Left renal pelvis (tissue), 4 donors: ENCODE measurements around the gene SLC38A3. TPM values are rescaled to one million over a fixed set of nuclear protein-coding genes. Genes with fewer than 3 reads are reported as not detected.

Source experiments
- DNase-seq, 4 donors: peaks; one replicate each; pipeline ENCODE4 v3.0.0-alpha.2; 2013; ENCODE audit warnings: low read depth in 4 of 4, low spot score in 3 of 4
- polyA plus RNA-seq, 4 donors: library from polyadenylated mRNA; unstranded; fragments of 120-200 nt; gene quantifications; one replicate each; pipeline ENCODE4 v1.2.1, GENCODE V29; 2013; ENCODE audit not compliant: insufficient read length in 4 of 4

Gene SLC38A3
- polyA plus RNA-seq, 4 donors: 3.2 to 7.1 (median 6.1) TPM

GRCh38 chr3:50263478-50264382 lies 58.7 kb downstream of the SLC38A3 start:
- DNase-seq: no peak

- peak; percentile 85 to 94 (median 90) for DNase-seq
Measured at GRCh38 chr3:50264383-50264963, 59.4 kb downstream of the SLC38A3 start.

GRCh38 chr3:50264964-50265485 lies 60.0 kb downstream of the SLC38A3 start:
- no peak for DNase-seq

GRCh38 chr3:50265571-50265970 lies 60.5 kb downstream of the SLC38A3 start:
- no peak for DNase-seq

- no peak for DNase-seq
Measured at GRCh38 chr3:50266017-50266416, 60.9 kb downstream of the SLC38A3 start.

- no peak for DNase-seq
Measured at GRCh38 chr3:50266836-50267235, 61.8 kb downstream of the SLC38A3 start.

- DNase-seq: no peak
Measured at GRCh38 chr3:50267280-50267913, 62.3 kb downstream of the SLC38A3 start.

GRCh38 chr3:50268276-50268675 lies 63.2 kb downstream of the SLC38A3 start:
- DNase-seq: no peak

- no peak for DNase-seq
Measured at GRCh38 chr3:50268703-50269451, 63.8 kb downstream of the SLC38A3 start, which contains the start of gene SEMA3B. SEMA3B (plus strand) TSS chr3:50269147; CDS start chr3:50269241, 94 bp downstream.

GRCh38 chr3:50269460-50269859 lies 64.4 kb downstream of the SLC38A3 start:
- no peak for DNase-seq

- no peak for DNase-seq
Measured at GRCh38 chr3:50269977-50270413, 64.9 kb downstream of the SLC38A3 start.

GRCh38 chr3:50270422-50271224 lies 65.6 kb downstream of the SLC38A3 start:
- no peak for DNase-seq

Other genes with a start within 250 kb of the SLC38A3 start
- 100 to 1,000 TPM; 225 to 397 (median 268) TPM for gene RBM5, start 116.4 kb upstream of the SLC38A3 start, polyA plus RNA-seq
- 10 to 100 TPM; 67.3 to 91.6 (median 71.1) TPM for gene SEMA3F, start 49.9 kb upstream of the SLC38A3 start, polyA plus RNA-seq
- not detected for gene GNAT1, start 13.7 kb upstream of the SLC38A3 start, polyA plus RNA-seq
- gene GNAI2, start 30.9 kb downstream of the SLC38A3 start, polyA plus RNA-seq: 100 to 1,000 TPM; 190 to 248 (median 214) TPM
- 100 to 1,000 TPM in 1 of 4 donors, 10 to 100 TPM in 3; 76.6 to 119 (median 92.0) TPM for gene SEMA3B, start 63.9 kb downstream of the SLC38A3 start, polyA plus RNA-seq
- gene LSMEM2, start 73.8 kb downstream of the SLC38A3 start, polyA plus RNA-seq: under 1 TPM; 0.27 to 0.72 (median 0.49) TPM
- gene IFRD2, start 87.2 kb downstream of the SLC38A3 start, polyA plus RNA-seq: 10 to 100 TPM; 33.8 to 53.5 (median 37.8) TPM
- 1 to 10 TPM; 2.8 to 3.7 (median 2.9) TPM for gene HYAL3, start 94.1 kb downstream of the SLC38A3 start, polyA plus RNA-seq
- 10 to 100 TPM in 1 of 4 donors, 1 to 10 TPM in 3; 6.9 to 12.2 (median 9.2) TPM for gene NAA80, start 94.1 kb downstream of the SLC38A3 start, polyA plus RNA-seq
- gene HYAL1, start 98.3 kb downstream of the SLC38A3 start, polyA plus RNA-seq: 1 to 10 TPM; 1.8 to 6.7 (median 5.8) TPM
- 10 to 100 TPM; 58.0 to 72.5 (median 67.3) TPM for gene HYAL2, start 117.5 kb downstream of the SLC38A3 start, polyA plus RNA-seq
- gene TUSC2, start 123.0 kb downstream of the SLC38A3 start, polyA plus RNA-seq: 10 to 100 TPM; 15.8 to 27.0 (median 24.3) TPM
- 10 to 100 TPM; 15.7 to 36.9 (median 21.0) TPM for gene RASSF1, start 135.6 kb downstream of the SLC38A3 start, polyA plus RNA-seq
- gene ZMYND10, start 140.5 kb downstream of the SLC38A3 start, polyA plus RNA-seq: 1 to 10 TPM; 3.1 to 4.1 (median 3.3) TPM
- 10 to 100 TPM; 23.9 to 35.7 (median 30.5) TPM for gene NPRL2, start 145.5 kb downstream of the SLC38A3 start, polyA plus RNA-seq
- gene CYB561D2, start 145.6 kb downstream of the SLC38A3 start, polyA plus RNA-seq: 10 to 100 TPM; 12.5 to 16.3 (median 13.5) TPM
- gene TMEM115, start 154.2 kb downstream of the SLC38A3 start, polyA plus RNA-seq: 10 to 100 TPM; 32.4 to 44.0 (median 33.5) TPM